ENCODE results near the gene ENG.

ENG gene

GRCh38 chr9:127854184-127854806 is at the start of gene ENG:
Gene ENG (minus strand): TSS chr9:127854658. CDS start chr9:127854355, 303 bp downstream.
- H3K27ac ChIP-seq, result peak within 1 kb of the TSS; percentile 86 to 92
- TF ChIP-seq CTCF (IDR thresholded peaks at IDR 0.05), result no peak
- DNase-seq (ENCODE audit: low spot score), result no peak
- peak within 1 kb of the TSS; percentile 85 for H3K4me3 ChIP-seq

- no peak for TF ChIP-seq CTCF (IDR thresholded peaks at IDR 0.05)
- DNase-seq (ENCODE audit: low spot score), result peak; percentile 89
- Histone ChIP-seq H3K27ac (peak overlapping the region; percentile 72 to 95), H3K4me3 (peak overlapping the region; percentile 34)
Measured at GRCh38 chr9:127903557-127904475, 49.4 kb upstream of the ENG start.

- Histone ChIP-seq H3K27ac (peak within 1 kb of the TSS; percentile 93 to 99), H3K4me3 (peak within 1 kb of the TSS; percentile 96)
- TF ChIP-seq CTCF (IDR thresholded peaks at IDR 0.05), result no peak
- peak; percentile 80 for DNase-seq (ENCODE audit: low spot score)
Measured at GRCh38 chr9:127899128-127899943, 44.9 kb upstream of the ENG start, which contains the start of gene ST6GALNAC6. Gene ST6GALNAC6 (minus strand): TSS chr9:127899603. CDS start chr9:127897981, 1,622 bp downstream.

- H3K4me3 ChIP-seq, result peak overlapping the region; percentile 96
- peak; percentile 83 for DNase-seq (ENCODE audit: low spot score)
- peak overlapping the region; percentile 93 to 99 for H3K27ac ChIP-seq
- no peak for TF ChIP-seq CTCF (IDR thresholded peaks at IDR 0.05)
Measured at GRCh38 chr9:127898433-127899127, 44.1 kb upstream of the ENG start.

GRCh38 chr9:127897193-127897692 is 42.8 kb upstream of the ENG start:
- peak overlapping the region; percentile 96 for H3K4me3 ChIP-seq
- peak; percentile 94 for DNase-seq (ENCODE audit: low spot score)

More at GRCh38 chr9:127897193-127897692, 42.8 kb upstream of the ENG start:
- TF ChIP-seq CTCF (IDR thresholded peaks at IDR 0.05), result no peak
- H3K27ac ChIP-seq, result peak overlapping the region; percentile 93 to 99
